Measurements from ENCODE around the gene ADGRG6.

The ADGRG6 gene

GRCh38 chr6:142373268-142374090, 71.7 kb downstream of the ADGRG6 start:
- TF ChIP-seq CTCF (IDR thresholded peaks at IDR 0.05; ENCODE audit: low read depth, low read length, missing control alignments): no peak
- no peak overlapping the region for H3K4me3 ChIP-seq (ENCODE audit: low read depth, low read length)
- in situ Hi-C loops (cut with HindIII; ENCODE audit: low sequenced_read_pairs): loop anchor here (5.0 kb wide), 1 partner anchor 226 kb away; the partner anchor contains the start of genes NMBR and VTA1
- no peak for DNase-seq (ENCODE audit: low read depth)

- TF ChIP-seq CTCF (IDR thresholded peaks at IDR 0.05; ENCODE audit: low read depth, low read length, missing control alignments): no peak
- no peak overlapping the region for H3K4me3 ChIP-seq (ENCODE audit: low read depth, low read length)
- no peak for DNase-seq (ENCODE audit: low read depth)
- in situ Hi-C loops (cut with HindIII; ENCODE audit: low sequenced_read_pairs): loop anchor here (5.0 kb wide), 1 partner anchor 227 kb away; the partner anchor contains the start of genes NMBR and VTA1
Observed at GRCh38 chr6:142374091-142374770, 72.4 kb downstream of the ADGRG6 start.

GRCh38 chr6:142374965-142375733, 73.3 kb downstream of the ADGRG6 start:
- no peak overlapping the region for H3K4me3 ChIP-seq (ENCODE audit: low read depth, low read length)
- DNase-seq (ENCODE audit: low read depth): no peak
- in situ Hi-C loops (cut with HindIII; ENCODE audit: low sequenced_read_pairs): loop anchor here (5.0 kb wide), 1 partner anchor 228 kb away; the partner anchor contains the start of genes NMBR and VTA1
- no peak for TF ChIP-seq CTCF (IDR thresholded peaks at IDR 0.05; ENCODE audit: low read depth, low read length, missing control alignments)

- TF ChIP-seq CTCF (IDR thresholded peaks at IDR 0.05; ENCODE audit: low read depth, low read length, missing control alignments): no peak
- no peak for DNase-seq (ENCODE audit: low read depth)
- no peak overlapping the region for H3K4me3 ChIP-seq (ENCODE audit: low read depth, low read length)
- in situ Hi-C loops (cut with HindIII; ENCODE audit: low sequenced_read_pairs): no loop called here
Observed at GRCh38 chr6:142376115-142376514, 74.3 kb downstream of the ADGRG6 start.

GRCh38 chr6:142376800-142377496, 75.1 kb downstream of the ADGRG6 start:
- no peak for TF ChIP-seq CTCF (IDR thresholded peaks at IDR 0.05; ENCODE audit: low read depth, low read length, missing control alignments)
- H3K4me3 ChIP-seq (ENCODE audit: low read depth, low read length): no peak overlapping the region
- no peak for DNase-seq (ENCODE audit: low read depth)
- in situ Hi-C loops (cut with HindIII; ENCODE audit: low sequenced_read_pairs): no loop called here

GRCh38 chr6:142377497-142377848, 75.7 kb downstream of the ADGRG6 start:
- DNase-seq (ENCODE audit: low read depth): no peak
- TF ChIP-seq CTCF (IDR thresholded peaks at IDR 0.05; ENCODE audit: low read depth, low read length, missing control alignments): no peak
- no peak overlapping the region for H3K4me3 ChIP-seq (ENCODE audit: low read depth, low read length)
- in situ Hi-C loops (cut with HindIII; ENCODE audit: low sequenced_read_pairs): no loop called here

Measured in astrocyte of the cerebellum (primary cell).